Activated naive CD4-positive, alpha-beta T cell treated with anti-CD3 and anti-CD28 coated beads, Interleukin-2, amount 50 U/mL, for 24 hours (primary cell): ENCODE data around the gene HOXD9.

Experiments used
- H3K27ac Mint-ChIP-seq: one replicate; pipeline ENCODE4 v1.8.0; 2021; ENCODE audit warnings: mild to moderate bottlenecking, mixed read lengths
- H3K27me3 Mint-ChIP-seq: one replicate; pipeline ENCODE4 v1.8.0; 2021; ENCODE audit warnings: mixed read lengths
- H3K36me3 Mint-ChIP-seq: one replicate; pipeline ENCODE4 v1.8.0; 2021; ENCODE audit warnings: mixed read lengths
- H3K4me1 Mint-ChIP-seq: one replicate; pipeline ENCODE4 v1.8.0; 2021; ENCODE audit warnings: mixed read lengths
- H3K4me3 Mint-ChIP-seq: one replicate; pipeline ENCODE4 v1.8.0; 2021; ENCODE audit warnings: mild to moderate bottlenecking, mixed read lengths
- H3K9me3 Mint-ChIP-seq: one replicate; pipeline ENCODE4 v1.8.0; 2021; ENCODE audit warnings: mixed read lengths

Gene HOXD9

DNA sequence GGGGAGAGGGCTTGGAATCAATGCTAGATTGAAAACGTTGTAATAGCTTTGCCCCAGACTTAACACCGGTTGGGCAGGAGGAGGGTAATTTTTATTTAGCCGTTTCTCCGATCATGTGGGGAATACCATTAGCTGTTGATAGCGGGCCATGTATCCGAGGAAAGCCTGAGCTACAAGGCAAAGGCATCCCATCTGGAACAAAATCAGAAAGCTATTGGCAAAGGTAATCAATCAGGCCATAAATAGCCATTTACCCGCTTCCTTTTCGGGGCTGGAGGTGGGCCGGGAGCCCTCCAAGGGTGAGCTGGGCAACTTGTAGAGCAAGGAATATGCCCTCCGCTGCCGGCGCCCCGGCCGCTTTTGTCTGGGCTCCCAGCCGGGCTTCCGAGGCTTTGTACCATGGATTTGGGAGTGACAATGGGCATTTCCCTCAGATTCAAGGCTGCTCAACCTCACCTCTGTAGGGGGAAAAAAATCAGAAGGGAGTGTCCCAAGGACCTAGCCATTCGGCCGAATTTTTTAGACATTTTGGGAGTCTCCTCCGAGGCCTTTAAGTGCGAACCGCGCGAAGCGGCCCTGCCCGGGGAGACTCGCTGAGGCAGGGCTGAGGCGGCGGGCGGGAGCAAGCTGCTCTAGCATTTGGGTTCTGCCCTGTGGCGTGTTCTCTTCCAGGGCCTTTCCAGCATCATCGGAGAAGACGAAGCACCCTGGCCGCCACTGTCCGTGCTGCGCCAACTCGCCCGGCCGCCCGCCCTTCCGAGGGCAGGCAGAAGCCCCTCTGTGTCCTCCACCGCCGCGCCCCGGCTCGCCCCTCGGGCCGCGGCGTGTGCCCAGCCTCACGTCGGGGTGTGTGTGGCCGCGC lies 1.1 kb upstream of the HOXD9 start:
- peaks cover 68% of the 10 kb centered on the region for H3K27me3 Mint-ChIP-seq
- peaks cover 4% of the 10 kb centered on the region for H3K4me1 Mint-ChIP-seq
- peaks cover 11% of the 10 kb centered on the region for H3K9me3 Mint-ChIP-seq
- H3K4me3 Mint-ChIP-seq, result no peak overlapping the region
- H3K36me3 Mint-ChIP-seq, result peaks cover 2% of the 10 kb centered on the region
- H3K27ac Mint-ChIP-seq, result no peak overlapping the region

DNA sequence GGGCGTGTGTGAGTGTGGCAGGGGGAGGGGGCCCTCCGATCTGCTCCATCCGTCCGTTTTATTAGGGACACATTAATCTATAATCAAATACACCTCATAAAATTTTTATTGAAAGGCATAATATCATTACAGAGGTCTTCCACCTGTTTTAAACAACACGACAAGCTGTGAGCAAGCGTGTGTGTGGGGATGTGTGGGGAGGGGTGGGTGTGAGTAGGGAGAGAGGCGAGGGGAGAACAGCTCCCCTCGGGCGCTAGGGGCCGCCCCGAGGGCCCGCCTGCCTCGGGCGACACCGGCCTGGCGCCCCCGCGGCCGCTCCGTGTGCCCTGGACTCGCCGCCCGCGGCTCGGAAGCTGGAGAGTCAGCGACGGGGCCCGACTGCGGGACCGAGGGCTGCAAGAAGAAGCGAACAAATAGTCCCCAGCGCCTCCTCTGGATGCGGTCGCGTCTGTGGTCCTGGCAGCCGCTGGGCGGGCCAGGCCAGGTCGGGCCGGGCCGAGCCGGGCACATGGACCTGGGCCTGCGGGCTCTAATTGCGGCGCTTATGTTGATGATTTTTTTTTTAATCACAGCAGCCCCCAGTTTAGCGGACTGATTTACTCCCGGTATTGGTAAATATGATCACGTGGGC lies 352 bp upstream of the HOXD9 start:
- H3K27me3 Mint-ChIP-seq, result peaks cover 67% of the 10 kb centered on the region
- no peaks in the 10 kb centered on the region for H3K36me3 Mint-ChIP-seq
- peaks cover 5% of the 10 kb centered on the region for H3K9me3 Mint-ChIP-seq
- H3K4me1 Mint-ChIP-seq, result peaks cover 4% of the 10 kb centered on the region
- peak overlapping the region; percentile 75 for H3K4me3 Mint-ChIP-seq
- no peak overlapping the region for H3K27ac Mint-ChIP-seq

DNA sequence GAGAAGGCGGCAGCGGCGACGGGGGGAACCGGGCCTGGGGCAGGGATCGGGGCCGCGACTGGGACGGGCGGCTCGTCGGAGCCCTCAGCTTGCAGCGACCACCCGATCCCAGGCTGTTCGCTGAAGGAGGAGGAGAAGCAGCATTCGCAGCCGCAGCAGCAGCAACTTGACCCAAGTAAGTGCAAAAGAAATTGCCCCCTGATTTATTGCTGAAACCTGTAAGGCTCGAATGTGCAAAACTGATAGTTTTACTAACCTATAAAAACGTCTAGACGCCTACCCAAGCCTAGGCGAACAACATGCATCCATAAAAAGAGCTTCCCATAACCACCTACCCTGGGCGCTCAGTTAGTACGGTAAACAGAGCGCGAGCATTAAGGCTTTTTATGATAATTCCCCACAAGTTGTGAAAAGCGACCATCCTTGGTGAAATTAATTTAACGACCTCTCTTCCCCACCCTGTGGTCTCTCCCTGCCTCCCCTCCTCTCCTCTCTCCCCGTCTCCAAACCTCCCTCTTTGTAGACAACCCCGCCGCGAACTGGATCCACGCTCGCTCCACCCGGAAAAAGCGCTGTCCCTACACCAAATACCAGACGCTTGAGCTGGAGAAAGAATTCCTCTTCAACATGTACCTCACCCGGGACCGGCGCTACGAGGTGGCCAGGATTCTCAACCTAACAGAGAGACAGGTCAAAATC lies 1.0 kb downstream of the HOXD9 start:
- Mint-ChIP-seq H3K4me1 (peaks cover 14% of the 10 kb centered on the region), H3K9me3 (peaks cover 5% of the 10 kb centered on the region), H3K4me3 (peak overlapping the region; percentile 39), H3K27ac (no peak overlapping the region), H3K27me3 (peaks cover 68% of the 10 kb centered on the region), H3K36me3 (no peaks in the 10 kb centered on the region)

DNA sequence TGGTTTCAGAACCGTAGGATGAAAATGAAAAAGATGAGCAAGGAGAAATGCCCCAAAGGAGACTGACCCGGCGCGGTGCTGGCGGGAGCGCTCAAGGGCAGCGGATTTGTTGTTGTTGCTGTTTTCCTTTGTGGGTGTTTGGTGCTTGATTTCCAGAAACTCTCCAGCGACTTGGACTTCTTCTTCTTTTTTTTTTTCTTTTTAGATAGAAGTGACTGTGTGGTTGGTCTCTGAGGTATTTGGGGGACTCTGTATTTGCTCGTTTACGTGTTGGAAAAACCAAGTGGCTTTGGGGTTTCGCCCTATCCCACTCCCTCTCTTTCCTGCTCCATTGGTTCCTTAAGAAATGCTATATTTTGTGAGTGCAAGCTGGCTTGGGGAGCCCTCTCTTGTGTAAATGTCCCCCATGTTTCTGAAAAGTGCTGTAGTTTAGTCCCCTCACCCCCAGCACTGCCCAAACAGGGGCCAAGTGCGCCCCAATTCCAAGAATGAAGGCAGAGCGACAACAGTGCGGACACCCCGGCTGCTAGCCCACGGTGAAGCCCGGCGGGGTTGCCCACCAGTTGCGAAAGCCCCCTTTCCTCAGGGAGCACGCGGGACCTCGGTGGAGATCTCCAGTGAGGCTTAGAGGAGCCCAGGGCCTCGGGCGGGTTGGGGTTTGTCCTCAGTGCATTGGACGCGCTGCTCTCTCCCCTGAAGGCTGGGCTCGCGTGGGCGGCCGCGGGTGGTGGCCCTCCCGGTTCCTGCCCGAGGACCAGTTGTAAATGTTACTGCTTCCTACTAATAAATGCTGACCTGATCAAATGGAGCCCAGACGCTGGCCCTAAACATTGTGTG lies 1.8 kb downstream of the HOXD9 start:
- Mint-ChIP-seq H3K27ac (no peak overlapping the region), H3K4me3 (peak overlapping the region; percentile 55), H3K9me3 (no peaks in the 10 kb centered on the region), H3K27me3 (peaks cover 67% of the 10 kb centered on the region), H3K36me3 (no peaks in the 10 kb centered on the region), H3K4me1 (peaks cover 20% of the 10 kb centered on the region)

DNA sequence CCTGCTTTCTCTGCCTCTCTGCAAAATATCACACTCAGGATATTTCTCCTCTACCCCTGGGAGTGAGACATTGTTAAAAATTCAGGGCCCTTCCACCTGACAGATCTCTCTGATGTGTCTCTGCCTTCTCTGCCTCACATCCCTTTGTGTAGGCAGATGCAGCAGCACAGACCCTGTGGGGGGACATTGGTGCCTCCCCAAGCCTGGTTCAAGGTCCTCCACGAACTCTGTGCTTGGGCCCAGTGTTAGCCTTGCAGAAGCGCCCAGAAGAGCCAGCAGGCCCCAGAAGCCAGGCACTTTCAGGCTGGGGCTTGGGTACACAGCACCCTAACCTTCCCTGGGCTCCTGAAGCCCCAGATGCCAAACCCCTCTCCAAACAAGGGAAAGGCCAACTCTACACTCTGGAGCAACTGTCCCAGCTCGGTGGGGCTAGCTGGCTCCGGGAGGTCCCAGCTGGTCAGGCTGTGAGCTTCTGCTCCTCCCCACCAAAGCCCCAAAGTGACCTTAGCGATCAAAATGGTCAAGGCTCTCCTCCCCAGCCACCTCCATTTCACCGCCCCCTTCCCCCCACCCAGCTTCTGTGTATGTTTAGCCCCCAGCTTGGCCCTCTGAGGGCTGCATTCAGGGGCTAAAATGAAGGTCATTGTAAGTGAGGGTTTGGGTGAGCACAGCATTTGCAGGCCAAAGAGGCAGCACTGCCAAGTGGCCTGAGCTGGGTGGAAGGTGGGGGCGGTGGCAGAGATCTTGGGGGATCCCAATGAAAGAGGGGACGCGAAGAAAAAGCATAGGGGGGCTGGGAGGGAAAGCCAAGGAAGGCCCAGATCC lies 2.6 kb downstream of the HOXD9 start:
- Mint-ChIP-seq H3K27me3 (peaks cover 60% of the 10 kb centered on the region), H3K9me3 (no peaks in the 10 kb centered on the region), H3K4me3 (peak overlapping the region; percentile 55), H3K36me3 (no peaks in the 10 kb centered on the region), H3K27ac (no peak overlapping the region), H3K4me1 (peaks cover 20% of the 10 kb centered on the region)

DNA sequence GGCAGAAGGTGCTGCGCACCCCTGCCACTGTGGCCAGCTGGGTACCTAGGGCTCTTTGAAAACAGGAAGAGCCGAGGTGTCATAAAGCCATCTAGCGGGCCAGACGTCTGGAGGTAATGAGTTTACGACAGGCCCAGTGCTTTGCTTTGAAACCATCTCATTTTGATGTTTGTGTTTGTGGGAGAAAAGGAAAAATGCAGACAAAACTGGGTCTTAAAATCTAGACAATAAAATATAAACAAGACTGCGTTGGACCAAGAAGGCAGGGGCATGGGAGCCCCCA lies 3.2 kb downstream of the HOXD9 start:
- no peak overlapping the region for H3K4me3 Mint-ChIP-seq
- peaks cover 22% of the 10 kb centered on the region for H3K4me1 Mint-ChIP-seq
- H3K36me3 Mint-ChIP-seq, result no peaks in the 10 kb centered on the region
- peaks cover 56% of the 10 kb centered on the region for H3K27me3 Mint-ChIP-seq
- H3K27ac Mint-ChIP-seq, result no peak overlapping the region
- H3K9me3 Mint-ChIP-seq, result no peaks in the 10 kb centered on the region

DNA sequence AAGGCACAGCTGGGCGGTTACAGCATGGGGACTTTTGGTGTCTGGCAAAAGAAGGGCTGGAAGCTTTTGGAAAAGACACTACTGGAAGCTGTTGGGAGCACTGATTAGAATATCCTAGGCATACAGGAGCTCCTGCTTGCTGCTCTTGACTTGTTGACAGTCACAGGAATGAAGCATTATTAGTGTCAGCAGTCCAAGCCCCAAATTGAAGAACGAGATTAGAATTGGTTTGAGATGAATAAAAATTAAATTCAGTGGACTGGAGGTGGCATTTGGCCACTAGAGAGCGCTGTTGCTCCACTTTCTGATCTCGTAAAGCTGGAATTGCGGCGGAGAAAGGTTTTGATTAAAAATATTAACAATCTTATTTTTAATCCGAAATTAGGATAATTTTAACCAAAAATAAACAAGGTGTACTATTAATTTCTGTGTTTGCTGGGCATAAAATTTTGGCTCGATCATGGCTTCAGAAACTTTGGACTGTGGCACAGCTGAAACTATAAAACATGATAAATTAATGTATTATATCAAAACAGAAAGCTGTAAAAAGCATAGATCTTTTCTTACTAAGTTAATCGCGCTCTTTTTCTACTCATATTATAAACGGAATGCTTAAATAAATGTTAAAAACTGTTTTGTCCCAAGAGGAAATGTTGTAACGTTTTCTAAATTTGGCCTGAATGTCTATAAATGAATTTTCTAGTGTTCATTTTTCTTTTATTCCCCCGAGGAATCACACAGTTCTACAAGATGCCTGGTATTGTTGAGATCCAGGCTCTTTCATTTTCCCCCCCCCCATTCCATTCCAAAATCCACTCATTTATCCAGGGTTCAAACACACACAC lies 4.6 kb downstream of the HOXD9 start:
- peaks cover 32% of the 10 kb centered on the region for H3K4me1 Mint-ChIP-seq
- no peak overlapping the region for H3K4me3 Mint-ChIP-seq
- no peaks in the 10 kb centered on the region for H3K36me3 Mint-ChIP-seq
- peaks cover 63% of the 10 kb centered on the region for H3K27me3 Mint-ChIP-seq
- no peaks in the 10 kb centered on the region for H3K9me3 Mint-ChIP-seq
- H3K27ac Mint-ChIP-seq, result no peak overlapping the region

DNA sequence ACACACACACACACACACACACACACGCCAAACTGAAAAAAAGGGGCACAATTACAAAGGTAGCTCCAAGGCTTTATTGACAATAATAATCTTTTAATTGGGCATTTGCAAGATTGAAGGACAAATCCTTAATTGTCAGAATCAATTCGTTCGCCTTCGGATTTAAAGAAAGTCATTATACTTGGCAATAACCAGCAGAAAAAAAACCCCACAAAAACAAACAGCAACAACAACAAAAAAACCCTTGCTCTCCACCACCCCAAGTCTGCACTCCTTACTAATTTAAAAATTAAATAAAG lies 5.2 kb downstream of the HOXD9 start:
- peaks cover 36% of the 10 kb centered on the region for H3K4me1 Mint-ChIP-seq
- no peak overlapping the region for H3K4me3 Mint-ChIP-seq
- no peaks in the 10 kb centered on the region for H3K9me3 Mint-ChIP-seq
- H3K27ac Mint-ChIP-seq, result no peak overlapping the region
- H3K36me3 Mint-ChIP-seq, result no peaks in the 10 kb centered on the region
- H3K27me3 Mint-ChIP-seq, result peaks cover 65% of the 10 kb centered on the region

DNA sequence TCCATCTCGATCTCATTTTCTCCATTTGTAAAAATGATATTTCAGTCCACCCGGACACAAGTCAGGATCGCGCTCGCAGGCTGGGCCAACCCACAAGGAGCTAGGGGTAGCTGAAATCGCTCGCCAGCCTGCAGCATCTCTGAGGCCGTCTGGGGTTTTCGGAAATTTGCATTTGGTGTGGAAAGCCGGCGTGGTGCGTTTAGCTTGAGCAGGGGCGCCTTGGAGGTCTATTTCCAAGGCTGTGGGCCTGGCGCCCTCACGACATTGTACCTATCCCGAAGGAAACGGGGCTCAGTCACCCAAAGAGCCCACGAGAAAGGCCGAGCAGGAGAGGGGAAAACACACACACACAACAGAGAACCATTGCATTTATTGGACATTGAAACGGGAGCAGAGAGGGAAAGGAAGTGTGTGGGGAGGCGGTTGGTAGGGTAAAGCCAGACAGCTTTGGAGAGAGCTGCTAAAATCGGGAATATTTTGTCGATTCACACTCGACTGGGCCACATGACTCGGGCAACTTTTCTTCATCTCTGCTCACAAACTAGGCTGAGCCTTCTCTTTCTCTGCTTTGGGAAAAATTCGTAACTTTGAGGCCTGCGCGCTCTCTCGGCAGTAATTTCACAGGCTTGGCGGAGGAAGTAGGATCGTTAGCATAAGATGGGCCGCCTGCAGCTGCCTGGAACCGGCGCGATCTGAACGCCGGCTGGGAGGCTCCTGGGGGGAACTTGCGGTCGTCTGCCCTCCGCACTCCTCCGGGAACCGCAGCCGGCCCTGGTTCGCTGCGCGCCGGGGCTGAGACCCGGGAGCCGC lies 5.9 kb downstream of the HOXD9 start:
- H3K27ac Mint-ChIP-seq, result peak overlapping the region; percentile 20
- peaks cover 36% of the 10 kb centered on the region for H3K4me1 Mint-ChIP-seq
- peaks cover 2% of the 10 kb centered on the region for H3K36me3 Mint-ChIP-seq
- H3K4me3 Mint-ChIP-seq, result peak overlapping the region; percentile 16
- H3K9me3 Mint-ChIP-seq, result no peaks in the 10 kb centered on the region
- peaks cover 67% of the 10 kb centered on the region for H3K27me3 Mint-ChIP-seq

DNA sequence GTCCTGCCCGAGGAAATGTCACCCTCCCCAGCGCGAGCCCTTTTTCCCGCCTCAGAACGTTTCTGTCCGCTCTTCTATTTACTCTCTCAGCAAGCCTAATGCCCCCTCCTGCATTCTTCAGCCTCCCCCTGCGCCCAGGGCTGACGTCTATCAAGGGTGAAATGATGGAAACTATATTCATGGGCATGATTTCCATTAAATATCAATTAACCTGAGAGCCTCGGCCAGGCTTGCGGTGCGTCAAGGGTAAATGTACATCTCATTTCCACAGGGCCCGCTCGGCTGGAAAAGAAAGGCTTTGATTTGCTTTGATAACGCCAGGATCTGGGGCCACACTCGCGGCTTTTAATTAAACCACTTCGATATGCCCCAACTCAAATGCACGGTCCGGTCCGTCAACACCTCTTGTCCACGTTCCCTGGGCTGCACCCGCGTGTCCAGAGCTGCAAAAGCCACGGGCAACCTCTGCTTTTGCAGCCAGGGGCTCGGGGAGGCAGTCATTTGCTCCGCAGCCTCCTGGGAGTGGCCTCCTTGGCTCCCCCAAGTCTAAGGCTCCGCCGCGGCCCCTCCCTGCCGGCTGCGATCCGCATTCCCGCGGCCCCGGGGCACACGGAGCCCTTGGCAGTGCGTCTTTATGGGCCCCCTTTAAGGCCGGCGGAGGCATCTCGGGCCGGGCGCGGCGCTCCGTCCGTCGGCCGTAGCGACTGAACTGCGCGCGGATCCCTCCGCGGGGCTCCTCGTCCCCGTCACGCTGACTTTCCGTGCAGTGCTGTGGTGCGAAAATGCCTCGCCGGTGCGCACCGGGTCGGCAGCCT lies 6.7 kb downstream of the HOXD9 start, which contains the start of gene HOXD8:
Gene HOXD8 (plus strand): TSS at position 724 of the 815 bp plus-strand sequence. CDS start 662 bp downstream, outside the sequence.
- peak within 1 kb of the TSS; percentile 62 for H3K4me3 Mint-ChIP-seq
- peaks cover 33% of the 10 kb centered on the region for H3K4me1 Mint-ChIP-seq
- no peaks in the 10 kb centered on the region for H3K9me3 Mint-ChIP-seq
- peaks cover 68% of the 10 kb centered on the region for H3K27me3 Mint-ChIP-seq
- H3K27ac Mint-ChIP-seq, result peak within 1 kb of the TSS; percentile 20
- H3K36me3 Mint-ChIP-seq, result peaks cover 2% of the 10 kb centered on the region

DNA sequence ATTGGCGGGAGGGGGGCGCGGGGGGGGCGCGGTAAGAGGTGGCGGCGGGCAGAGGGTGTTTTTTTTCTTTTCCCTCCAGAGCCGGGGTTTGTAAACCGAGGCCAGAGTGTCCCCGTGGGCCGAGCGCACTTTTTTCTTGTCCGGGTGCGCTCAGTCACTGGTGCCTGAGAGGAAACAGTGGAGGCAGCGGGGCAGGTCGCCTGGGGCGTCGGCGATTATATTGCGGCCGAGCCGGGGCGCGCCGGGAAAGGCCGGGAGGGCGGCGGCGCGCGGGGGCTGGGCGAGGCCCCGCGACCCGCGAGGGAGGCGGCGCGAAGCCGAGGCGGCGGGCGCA lies 7.3 kb downstream of the HOXD9 start:
- H3K4me3 Mint-ChIP-seq, result no peak overlapping the region
- peaks cover 2% of the 10 kb centered on the region for H3K36me3 Mint-ChIP-seq
- H3K27ac Mint-ChIP-seq, result no peak overlapping the region
- H3K27me3 Mint-ChIP-seq, result peaks cover 69% of the 10 kb centered on the region
- H3K9me3 Mint-ChIP-seq, result no peaks in the 10 kb centered on the region
- peaks cover 33% of the 10 kb centered on the region for H3K4me1 Mint-ChIP-seq

DNA sequence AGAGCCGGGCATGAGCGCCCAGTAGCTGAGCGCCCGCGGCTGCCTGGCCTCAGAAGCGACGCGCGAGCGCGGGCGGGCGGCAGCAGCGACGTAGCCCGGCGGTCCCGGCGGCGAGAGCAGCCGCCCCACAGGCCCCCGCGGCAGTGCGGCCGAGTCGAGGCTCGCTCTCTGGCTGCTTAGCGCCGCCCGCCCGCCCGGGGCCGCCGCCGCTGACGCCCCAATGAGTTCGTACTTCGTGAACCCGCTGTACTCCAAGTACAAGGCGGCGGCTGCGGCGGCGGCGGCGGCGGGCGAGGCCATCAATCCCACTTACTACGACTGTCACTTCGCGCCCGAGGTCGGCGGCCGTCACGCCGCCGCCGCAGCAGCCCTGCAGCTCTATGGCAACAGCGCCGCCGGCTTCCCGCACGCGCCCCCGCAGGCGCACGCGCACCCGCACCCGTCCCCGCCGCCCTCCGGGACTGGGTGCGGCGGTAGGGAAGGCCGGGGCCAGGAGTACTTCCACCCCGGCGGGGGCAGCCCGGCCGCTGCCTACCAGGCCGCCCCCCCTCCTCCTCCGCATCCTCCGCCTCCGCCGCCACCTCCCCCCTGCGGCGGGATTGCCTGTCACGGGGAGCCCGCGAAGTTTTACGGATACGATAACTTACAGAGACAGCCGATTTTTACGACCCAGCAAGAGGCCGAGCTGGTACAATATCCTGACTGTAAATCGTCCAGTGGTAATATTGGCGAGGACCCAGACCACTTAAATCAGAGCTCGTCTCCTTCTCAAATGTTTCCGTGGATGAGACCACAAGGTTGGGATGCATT lies 7.8 kb downstream of the HOXD9 start:
- H3K4me3 Mint-ChIP-seq, result peak overlapping the region; percentile 62
- peaks cover 35% of the 10 kb centered on the region for H3K4me1 Mint-ChIP-seq
- peaks cover 2% of the 10 kb centered on the region for H3K36me3 Mint-ChIP-seq
- H3K9me3 Mint-ChIP-seq, result no peaks in the 10 kb centered on the region
- peaks cover 71% of the 10 kb centered on the region for H3K27me3 Mint-ChIP-seq
- H3K27ac Mint-ChIP-seq, result no peak overlapping the region
